HG02759 (cell line): ENCODE data around the gene ASPRV1.
"Not testable (repeated sequence)": the region's sequence is repeated elsewhere in the genome, so short reads cannot be mapped to it uniquely, and the experiment has no call there.

ENCODE experiments used
- ATAC-seq: cut with Tn5 transposase; IDR thresholded peaks from one replicate; pipeline ENCODE4 v1.9.1; 2021; ENCODE audit warnings: mild to moderate bottlenecking, moderate library complexity; ENCODE audit not compliant: unreplicated experiment

Gene ASPRV1

DNA sequence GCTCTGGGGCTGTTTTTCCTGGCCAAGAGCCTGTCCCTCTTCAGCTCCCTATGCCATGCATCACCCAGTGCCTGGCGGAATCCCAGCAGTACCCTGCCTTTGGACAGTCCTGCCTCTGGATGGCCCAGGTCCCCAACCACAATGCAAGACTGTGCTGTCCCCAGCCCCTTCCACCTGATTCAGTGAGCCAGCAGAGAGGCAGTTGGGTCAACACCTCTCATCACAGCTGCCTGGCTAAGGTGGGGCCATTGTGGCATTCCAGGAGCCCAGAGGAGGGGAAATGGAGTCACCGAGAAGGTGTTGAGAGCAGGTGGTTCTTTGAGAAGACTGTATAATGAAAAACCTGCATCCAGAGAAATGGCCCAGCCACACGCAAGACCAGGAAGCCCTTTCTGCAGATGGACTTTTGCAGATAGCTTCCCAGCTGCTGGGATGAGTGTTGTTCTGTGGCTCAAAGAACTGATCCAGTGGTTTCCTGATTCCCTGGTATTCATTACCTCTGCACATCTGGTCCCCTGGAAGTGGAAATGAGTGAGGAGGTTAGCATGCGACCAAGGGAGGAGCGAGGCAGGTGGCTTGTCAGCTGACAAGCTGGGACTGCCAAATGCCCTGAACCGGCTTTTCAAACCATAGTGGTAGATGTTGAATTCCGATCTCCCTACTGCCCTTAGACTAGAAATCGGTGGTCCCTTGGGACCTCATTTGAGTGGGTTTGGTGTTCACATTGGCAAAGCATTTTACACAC lies 1.7 kb upstream of the ASPRV1 start:
- ATAC-seq, result no peak

DNA sequence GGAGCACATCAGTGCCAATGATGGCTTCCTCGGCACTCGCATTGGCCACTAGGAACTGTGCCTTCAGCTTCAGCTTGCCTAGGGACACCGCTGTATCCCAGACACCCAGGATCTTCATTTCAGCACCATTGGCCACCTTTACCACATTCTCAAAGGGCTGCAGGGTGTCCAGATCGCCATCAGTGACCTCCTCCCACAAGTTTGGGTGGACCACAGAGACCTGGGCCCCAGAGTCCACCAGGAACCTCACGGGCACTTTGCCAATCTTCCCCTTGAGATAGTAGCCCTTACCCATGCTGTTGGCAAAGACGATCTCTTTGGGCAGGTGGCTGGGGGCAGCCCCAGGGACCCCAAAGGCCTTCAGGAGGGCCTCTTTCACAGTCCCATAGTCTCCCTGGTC lies 610 bp downstream of the ASPRV1 start:
- ATAC-seq, result no peak

DNA sequence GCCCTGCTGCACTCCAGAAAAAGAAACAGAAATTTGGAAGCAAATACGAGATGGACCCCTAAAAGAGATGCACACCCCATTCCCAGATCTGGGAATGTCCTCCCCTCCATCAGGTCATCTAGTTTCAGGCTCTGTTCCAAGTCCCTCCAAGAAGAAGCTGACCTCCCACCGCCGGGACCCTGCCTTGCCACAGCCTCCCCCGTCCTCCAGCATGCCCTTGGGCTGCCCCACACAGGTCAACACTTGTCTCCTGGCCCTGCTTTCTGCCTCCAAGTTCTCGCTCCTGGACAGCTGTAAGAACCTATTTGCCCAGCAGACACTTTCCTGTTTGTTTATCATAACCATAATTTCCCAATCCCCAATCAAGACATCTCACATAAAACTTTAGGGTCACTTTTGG lies 2.0 kb downstream of the ASPRV1 start:
- ATAC-seq, result no peak

DNA sequence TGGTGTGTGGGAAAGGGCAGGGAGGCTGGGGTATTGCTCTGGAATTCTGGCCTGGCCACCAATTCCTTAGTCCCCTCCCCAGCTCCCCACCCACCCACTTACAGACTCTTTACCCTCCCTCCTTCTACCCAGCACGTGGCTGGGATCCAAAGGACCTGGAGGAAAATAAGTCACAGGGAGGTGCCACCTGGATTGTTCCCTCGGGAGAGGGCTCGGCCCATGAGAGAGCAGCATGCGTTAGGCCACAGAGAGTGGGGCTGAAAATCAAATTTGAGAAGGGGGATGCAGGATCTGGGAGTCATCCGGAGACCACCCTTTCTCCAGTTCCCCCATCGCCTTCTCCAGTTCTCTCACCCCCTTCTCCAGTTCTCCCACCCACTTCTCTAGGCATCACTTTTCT lies 3.0 kb downstream of the ASPRV1 start:
- ATAC-seq, result no peak

DNA sequence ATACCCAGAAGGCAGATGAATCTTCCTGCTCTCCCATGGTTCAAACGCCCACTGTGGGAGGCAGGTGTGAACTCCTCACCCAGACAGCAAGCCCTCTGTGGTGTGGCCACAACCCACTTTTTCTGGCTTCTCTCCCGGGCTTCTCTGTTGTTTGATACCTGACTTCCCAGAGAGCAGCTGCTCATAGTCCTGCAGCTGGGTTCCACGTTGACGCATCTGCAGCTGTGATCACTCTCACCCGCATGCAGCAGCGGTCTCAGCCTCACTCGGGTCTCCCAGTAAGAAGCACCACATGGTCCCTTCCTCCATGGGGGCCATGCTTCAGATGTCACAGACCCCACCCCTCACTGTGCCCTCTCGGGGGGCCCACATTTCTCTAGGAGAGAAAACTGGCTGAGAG lies 3.5 kb downstream of the ASPRV1 start:
- no peak for ATAC-seq

DNA sequence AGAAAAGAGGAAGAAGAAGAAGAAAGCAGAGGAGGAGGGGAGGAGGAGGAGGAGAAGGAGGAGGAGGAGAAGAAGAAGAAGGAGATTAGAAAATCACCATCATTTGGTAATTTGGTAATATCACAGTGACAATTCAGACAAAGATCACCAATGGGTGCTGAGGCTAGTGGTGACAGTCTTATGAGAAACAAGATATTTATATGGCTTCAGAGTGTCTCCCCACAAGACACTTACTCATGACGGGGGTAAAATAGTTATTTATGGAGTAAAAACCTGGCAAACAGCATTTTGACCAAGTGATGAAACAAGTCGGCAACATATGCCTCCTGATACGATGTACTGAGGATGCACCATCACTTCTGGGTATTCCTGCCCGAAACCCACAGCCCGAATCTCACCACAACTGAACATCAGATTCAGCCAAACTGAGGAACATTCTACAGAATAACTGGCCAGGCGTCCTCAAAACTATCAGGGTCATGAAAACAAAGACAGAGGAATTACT lies 4.9 kb downstream of the ASPRV1 start:
- ATAC-seq, result no peak

DNA sequence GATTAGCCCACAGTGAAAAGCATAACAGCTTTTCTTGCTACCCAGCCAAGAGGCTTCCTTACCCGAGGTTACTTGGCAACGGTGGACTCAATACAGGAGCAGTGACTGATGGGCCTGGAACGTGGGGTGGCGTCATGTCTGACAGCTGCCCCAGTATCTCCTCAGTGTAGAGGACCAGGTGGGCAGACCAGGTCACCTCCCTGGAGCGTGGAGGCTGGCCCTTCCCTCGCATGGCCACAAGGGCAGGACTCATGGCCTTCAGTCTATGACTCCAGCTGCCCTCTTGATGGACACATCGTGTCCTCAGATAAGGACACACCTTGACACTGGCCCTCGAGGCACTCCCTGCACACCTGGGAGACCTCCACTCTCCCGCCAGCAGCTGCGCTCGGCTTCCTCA lies 6.4 kb downstream of the ASPRV1 start:
- ATAC-seq, result no peak

DNA sequence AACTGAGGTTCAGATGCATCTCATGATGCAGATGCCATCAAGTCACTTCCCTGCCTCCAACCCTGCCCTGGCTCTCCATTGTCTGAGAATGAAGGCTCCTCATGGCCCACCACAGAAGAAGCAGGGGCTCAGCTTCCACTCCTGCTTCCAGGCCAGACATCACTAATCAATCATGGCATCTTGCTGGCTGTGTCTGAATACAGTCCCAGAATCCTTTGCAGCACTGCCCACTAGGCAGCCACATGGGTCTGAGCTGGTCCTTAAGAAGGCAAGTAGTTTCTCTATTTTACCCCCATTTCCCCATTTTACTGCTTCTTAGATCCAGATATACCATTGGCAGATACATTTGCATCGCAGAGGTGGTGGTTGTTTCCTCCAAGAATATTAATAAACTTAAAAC lies 7.3 kb downstream of the ASPRV1 start:
- no peak for ATAC-seq

DNA sequence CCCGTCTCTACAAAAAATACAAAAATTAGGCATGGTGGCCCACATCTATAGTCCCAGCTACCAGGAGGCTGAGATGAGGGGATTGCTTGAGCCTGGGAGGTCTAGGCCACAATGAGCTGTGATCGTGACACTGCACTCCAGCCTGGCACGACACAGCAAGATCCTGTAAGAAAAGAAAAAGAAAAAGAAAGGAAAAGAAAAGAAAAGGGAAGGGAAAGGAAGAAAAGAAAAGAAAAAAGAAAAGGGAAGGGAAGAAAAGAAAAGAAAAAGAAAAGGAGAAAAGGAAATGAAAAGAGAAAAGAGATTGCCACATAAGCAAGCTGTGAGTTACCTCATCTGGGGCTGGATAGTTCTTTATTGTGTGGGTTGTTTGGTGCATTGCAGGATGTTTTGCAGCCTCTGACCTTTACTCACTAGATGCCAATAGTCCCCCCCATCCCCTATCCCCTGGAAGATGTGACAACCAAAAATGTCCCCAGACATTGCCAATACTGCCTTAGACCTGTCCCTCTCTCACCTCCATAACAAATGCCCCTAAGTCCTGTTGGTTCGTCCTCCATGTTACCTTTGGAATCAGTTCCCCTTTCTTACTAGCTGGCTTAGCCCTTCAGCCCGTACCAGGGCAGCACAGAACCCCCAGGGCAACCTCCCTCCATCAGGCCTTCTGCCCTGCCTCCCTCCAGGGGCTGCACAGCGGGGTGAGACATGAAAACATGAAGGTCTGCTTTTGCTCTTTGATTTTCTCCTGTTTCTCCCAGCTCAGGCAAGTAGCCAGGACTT lies 8.9 kb downstream of the ASPRV1 start:
- no peak for ATAC-seq

DNA sequence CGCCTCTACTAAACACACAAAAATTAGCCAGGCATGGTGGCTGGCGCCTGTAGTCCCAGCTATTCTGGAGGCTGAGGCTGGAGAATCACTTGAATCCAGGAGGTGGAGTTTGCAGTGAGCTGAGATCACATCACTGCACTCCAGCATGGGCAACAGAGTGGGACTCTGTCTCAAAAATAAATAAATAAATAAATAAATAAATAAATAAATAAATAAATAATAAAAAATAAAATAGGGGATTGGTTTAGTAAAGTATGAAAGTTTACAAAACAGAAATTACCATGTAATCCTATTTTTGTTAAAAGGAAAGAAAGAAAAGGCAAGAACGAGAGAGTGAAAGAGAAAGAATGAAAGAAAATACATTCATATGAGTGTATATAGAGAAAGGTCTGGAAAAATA lies 10.8 kb downstream of the ASPRV1 start:
- not testable (repeated sequence) for ATAC-seq

DNA sequence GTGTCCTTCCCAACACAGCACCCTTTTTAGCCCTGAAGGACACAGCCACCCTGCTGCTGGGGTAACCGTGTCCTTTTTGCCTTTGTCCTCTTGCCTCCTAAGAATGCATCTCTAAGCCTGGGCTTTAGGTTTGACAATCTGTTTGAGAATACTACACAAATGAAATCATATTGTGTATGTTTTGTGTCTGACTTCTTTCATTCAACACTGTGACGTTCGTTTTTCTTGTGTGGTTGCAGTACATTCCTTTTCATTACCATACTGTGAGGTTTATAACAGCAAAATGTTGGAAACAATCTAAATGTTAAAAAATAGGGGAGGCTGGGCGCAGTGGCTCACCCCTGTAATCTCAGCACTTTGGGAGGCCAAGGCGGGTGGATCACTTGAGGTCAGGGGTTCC lies 11.2 kb downstream of the ASPRV1 start:
- no peak for ATAC-seq

DNA sequence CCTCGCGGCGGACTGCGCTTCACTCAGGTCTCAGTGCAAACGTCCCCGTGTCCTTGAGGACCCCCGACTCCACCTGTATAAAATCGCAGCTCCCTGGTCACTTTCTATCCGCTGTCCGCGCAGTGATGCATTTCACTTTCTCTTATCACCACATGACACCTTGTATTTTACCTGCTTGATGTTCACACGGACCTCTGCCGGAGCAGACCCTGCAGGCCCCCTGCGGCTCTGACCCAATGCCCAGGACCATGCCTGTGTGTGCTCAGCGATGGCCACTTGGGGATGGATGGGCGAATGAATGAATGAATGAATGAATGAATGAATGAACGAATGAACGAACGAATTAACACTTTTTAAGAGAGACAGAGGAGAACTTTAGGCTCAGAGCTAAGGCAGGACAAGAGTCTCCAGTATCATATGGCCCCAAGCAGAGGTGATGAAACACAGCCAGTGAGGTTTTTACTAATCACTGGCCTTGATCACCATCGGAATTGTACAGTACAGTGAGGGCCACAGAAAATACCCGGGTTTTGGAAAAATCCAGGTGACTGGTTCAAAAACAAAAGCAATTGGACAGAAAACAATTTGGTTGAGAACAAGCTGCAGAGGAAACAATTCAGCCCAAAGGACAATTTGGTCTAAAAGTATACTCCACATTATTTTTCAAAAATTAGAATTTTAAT lies 12.3 kb downstream of the ASPRV1 start:
- no peak for ATAC-seq

DNA sequence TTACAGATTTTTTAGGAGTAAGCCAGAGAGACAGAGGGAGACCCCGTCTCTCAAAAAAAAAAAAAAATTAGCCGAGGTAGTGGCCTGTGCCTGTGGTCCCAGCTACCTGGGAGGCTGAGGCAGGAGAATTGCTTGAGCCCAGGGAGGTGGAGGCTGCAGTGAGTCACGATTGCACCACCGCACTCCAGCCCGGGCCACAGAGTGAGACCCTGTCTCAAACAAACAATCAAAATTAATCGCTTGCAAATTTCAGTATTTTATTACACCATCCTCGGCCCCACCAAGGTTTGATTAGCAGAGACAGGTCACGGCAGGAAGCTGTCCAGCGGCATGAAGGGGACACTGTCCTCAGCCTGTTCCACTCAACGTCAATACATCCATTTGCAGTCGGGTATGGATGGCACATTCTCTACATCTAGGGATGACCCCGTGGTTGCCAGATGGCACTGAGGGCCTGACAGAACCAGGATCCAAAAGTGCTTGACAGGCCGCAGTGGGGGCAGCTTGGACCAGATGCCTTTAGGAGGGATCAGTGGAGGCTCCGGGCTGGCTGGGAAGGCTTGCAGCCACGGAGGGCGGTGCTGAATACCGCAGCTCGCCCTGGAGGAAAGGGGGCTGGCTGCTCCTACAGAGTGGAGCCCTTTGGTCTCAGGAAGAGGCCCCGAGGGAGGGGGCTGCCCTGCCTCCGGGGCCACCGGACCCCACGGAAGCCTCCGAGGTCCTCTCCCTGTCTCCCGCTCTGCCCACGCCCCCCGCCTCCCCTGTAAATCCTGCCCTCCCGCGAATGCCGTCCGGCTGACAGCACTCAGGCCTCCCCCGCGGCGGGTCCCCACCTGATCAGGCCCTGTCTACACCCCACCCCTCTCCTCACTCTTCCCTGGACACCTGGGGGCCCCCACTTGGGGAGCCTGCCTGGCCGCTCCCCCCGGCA lies 13.1 kb downstream of the ASPRV1 start:
- no peak for ATAC-seq

DNA sequence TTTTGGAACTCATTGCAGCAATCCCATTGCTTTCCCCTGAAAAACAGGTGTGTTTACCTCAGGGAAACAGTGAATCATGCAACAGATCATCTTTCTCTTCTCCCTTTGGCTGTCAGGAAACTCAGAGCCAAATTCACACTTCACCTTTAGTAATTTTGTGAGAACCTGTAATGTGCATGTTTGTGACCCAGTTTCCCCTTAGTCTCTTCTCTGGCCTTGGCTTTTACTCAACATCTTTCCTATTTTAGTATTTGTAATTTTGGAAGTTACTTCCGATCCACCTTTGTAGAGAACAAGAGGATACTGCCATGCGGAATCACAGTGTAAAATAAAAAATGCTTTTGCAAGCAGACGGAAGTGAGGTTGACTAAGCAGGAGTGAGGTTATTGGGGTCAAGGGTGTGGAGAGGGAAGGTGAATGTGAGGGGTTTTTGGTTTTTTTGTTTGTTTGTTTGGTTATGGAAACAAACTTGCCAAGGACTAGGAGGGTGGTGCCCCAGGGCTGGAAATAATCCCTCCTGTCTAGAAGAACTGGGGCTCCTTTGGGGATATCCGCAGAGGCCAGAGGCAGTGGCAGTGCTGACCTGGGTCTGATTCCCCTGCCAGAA lies 14.0 kb downstream of the ASPRV1 start:
- ATAC-seq, result no peak

DNA sequence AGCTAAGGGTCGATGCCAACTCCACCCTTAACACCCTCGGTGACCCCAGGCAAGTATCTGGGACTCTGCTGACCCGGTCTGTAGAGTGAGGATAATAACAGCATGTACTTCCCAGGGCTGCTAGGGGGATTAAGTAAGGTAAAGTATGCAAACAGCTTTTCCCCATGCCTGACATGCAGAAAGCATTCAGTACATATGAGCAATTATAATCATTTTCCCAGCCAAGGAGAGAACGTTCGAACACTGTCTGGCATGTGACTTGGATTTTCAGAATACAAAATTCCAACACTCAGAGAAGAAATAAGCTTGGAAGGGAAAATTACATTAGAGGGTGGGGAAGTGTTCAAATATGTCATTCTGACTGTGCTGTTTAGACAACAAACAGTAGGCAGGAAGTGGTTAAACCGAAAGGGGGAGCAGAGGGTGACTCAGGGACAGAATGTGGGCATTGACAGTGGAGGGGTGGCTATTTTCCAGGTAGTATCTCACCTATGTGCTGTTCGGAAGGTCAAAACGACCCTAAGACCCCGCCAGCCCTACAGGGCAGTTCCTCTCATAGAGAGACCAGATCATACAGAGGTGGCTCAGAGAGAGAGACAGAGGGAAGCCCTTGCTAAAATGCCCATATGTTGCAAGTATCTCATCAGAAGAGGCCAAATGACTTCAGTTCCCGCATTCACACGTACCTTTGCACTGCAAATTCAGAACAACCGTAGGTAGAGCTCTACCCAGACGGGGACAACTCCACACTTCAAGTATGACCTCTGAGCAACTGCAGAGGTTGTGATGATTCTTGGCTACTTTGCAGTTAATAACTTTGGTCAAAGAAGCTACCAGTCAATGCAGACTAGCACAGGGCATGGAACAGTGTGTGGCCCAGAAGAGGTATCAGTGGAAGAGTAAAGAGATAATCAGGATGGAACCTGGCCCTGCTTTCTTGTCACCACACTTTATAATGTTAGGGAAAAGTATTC lies 14.8 kb downstream of the ASPRV1 start:
- peak; percentile 77 for ATAC-seq

DNA sequence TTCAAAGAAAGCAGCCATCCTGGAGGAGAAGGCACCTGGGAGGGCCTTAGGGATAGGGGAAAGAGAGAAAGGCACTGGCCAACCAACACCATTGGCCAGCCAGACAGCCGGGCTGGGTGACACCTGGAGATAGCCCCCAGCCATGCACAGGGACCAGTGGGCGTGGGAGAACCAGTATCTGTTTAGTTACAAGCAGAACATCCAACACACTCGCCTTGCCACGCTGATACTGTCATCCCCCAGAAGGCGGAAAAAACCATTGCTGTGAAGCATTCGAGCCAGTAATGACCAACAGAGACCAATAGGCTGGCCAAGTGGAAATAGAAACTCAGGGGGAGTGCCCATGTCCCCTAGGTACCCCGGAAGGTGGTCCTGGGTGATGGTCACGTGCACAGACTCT lies 15.5 kb downstream of the ASPRV1 start:
- ATAC-seq, result no peak

DNA sequence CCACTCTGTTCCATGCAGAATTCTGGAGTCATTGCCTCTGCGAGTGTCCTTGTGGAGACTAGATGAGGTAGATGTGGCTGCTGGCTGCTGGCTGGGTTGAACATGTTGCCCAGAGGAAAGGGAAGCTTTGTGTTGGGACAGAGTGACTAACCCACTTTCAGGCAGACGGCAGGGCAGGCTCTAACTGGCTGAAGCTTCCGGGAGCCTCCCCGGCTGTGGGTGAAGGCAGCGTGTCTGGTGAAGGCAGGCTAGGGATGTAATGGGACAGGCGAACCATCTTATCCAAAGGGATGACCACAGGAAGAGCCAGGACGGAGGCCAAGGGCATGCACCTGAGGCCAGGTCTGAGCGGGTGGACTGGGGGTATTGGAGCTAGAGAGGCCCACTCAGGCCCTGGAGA lies 16.0 kb downstream of the ASPRV1 start:
- ATAC-seq, result no peak

DNA sequence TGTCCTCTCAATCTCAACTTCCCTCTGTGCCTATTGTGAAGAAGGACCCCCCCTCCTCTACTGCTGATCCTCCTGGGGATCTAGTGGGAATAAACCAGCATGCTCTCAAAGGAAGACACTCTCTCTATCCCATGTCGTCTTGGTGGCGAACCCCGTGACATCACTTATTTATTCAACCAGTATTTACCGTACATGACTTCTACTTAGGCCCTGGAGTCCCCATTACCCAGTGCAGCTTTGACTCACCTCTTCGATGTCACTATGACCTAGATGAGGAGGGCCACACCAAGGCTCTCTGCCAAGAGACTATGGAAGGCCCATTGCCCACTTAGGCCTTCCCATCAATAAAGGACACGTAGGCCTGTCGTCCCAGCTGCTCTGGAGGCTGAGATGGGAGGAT lies 16.7 kb downstream of the ASPRV1 start:
- ATAC-seq, result no peak
